KOPT-K1 (cell line): ENCODE data around the gene SPEG.

Source experiments
- H3K27ac ChIP-seq: fragments of 200-600 bp; sonication (generic); 2 replicates; pipeline ENCODE4 v1.5.1; 2016; ENCODE audit warnings: antibody characterized with exemption, mild to moderate bottlenecking, low read depth, low read length; ENCODE audit not compliant: poor library complexity, severe bottlenecking
- H3K36me3 ChIP-seq: fragments of 200-600 bp; sonication (generic); 2 replicates; pipeline ENCODE4 v1.5.1; 2017; ENCODE audit warnings: antibody characterized with exemption, mild to moderate bottlenecking, low read length, moderate library complexity; ENCODE audit not compliant: insufficient read depth
- H3K9me3 ChIP-seq: fragments of 200-600 bp; sonication (generic); 2 replicates; pipeline ENCODE4 v1.5.1; 2017; ENCODE audit warnings: antibody characterized with exemption, low read length, mild to moderate bottlenecking; ENCODE audit not compliant: insufficient read depth, poor library complexity, severe bottlenecking

Gene SPEG

DNA sequence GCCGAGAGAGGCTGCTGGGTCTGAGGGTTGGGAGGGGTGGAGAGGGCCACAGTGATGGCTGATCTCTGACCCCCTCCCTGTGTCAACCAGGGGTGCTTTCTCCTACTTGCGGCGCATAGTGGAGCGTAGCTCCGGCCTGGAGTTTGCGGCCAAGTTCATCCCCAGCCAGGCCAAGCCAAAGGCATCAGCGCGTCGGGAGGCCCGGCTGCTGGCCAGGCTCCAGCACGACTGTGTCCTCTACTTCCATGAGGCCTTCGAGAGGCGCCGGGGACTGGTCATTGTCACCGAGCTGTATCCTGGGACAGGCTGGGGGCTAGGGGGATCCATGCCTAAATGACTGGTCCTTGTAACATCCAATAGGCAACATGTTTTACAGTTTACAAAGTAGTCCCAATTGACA is 43.2 kb downstream of the SPEG start:
- Histone ChIP-seq H3K27ac (no peak overlapping the region), H3K9me3 (no peaks in the 10 kb centered on the region), H3K36me3 (no peaks in the 10 kb centered on the region)

DNA sequence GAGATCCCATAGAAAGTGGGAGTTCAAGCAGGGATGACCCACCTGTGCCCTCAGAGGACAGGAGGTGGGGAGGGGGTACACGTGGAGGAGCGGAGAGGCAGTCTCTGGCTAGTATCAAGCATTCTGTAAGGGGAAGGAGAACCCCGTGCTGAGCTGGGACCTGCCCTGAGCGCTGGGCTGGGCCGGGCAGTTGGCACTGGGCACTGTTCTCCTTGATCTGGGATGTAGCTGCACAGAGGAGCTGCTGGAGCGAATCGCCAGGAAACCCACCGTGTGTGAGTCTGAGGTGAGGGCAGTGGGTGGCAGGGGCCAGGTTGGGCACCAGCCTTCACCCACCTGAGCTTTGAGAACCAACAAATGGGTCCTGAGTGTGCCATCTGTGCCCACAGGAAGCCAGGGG is 44.3 kb downstream of the SPEG start:
- Histone ChIP-seq H3K36me3 (no peaks in the 10 kb centered on the region), H3K9me3 (no peaks in the 10 kb centered on the region), H3K27ac (no peak overlapping the region)

DNA sequence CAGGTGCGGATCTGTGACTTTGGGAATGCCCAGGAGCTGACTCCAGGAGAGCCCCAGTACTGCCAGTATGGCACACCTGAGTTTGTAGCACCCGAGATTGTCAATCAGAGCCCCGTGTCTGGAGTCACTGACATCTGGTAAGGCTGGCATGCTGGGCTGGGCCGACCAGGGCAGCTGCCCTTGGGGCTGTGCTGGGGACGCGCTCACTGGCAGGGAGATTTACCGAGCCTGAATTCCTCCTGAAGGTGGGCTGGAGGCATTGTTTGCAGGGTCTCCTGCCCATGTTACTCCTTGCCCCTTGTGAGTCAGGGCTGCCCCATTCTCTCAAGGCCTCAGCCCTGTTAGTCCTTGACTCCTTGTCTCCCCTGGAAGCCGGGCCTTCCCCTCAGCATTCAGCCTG is 45.4 kb downstream of the SPEG start:
- Histone ChIP-seq H3K36me3 (no peaks in the 10 kb centered on the region), H3K9me3 (no peaks in the 10 kb centered on the region), H3K27ac (no peak overlapping the region)

DNA sequence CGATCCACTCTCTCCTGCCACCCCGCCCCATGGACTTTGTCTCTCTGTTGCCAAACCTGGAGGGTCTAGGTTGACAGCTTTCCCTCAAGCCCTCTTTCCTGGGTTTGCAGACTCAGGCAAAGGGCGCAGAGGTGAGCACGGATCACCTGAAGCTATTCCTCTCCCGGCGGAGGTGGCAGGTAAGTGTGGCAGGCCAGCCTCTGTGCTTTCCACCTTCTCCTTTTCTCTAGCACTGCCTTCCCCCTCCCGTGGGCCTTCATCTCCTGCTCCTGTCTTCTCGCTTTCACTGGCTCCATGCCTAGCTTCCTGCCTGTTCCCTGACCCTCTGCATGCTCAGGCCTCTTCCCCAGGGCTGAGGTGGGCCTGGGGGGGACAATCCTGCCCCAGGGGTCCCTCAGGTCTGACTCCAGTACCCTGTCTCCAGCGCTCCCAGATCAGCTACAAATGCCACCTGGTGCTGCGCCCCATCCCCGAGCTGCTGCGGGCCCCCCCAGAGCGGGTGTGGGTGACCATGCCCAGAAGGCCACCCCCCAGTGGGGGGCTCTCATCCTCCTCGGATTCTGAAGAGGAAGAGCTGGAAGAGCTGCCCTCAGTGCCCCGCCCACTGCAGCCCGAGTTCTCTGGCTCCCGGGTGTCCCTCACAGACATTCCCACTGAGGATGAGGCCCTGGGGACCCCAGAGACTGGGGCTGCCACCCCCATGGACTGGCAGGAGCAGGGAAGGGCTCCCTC is 48.2 kb downstream of the SPEG start:
- no peaks in the 10 kb centered on the region for H3K9me3 ChIP-seq
- no peak overlapping the region for H3K27ac ChIP-seq
- H3K36me3 ChIP-seq, result no peaks in the 10 kb centered on the region

DNA sequence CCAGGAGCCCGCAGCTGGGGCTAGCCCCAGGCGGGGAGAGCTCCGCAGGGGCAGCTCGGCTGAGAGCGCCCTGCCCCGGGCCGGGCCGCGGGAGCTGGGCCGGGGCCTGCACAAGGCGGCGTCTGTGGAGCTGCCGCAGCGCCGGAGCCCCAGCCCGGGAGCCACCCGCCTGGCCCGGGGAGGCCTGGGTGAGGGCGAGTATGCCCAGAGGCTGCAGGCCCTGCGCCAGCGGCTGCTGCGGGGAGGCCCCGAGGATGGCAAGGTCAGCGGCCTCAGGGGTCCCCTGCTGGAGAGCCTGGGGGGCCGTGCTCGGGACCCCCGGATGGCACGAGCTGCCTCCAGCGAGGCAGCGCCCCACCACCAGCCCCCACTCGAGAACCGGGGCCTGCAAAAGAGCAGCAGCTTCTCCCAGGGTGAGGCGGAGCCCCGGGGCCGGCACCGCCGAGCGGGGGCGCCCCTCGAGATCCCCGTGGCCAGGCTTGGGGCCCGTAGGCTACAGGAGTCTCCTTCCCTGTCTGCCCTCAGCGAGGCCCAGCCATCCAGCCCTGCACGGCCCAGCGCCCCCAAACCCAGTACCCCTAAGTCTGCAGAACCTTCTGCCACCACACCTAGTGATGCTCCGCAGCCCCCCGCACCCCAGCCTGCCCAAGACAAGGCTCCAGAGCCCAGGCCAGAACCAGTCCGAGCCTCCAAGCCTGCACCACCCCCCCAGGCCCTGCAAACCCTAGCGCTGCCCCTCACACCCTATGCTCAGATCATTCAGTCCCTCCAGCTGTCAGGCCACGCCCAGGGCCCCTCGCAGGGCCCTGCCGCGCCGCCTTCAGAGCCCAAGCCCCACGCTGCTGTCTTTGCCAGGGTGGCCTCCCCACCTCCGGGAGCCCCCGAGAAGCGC is 49.1 kb downstream of the SPEG start:
- Histone ChIP-seq H3K9me3 (no peaks in the 10 kb centered on the region), H3K36me3 (no peaks in the 10 kb centered on the region), H3K27ac (no peak overlapping the region)

DNA sequence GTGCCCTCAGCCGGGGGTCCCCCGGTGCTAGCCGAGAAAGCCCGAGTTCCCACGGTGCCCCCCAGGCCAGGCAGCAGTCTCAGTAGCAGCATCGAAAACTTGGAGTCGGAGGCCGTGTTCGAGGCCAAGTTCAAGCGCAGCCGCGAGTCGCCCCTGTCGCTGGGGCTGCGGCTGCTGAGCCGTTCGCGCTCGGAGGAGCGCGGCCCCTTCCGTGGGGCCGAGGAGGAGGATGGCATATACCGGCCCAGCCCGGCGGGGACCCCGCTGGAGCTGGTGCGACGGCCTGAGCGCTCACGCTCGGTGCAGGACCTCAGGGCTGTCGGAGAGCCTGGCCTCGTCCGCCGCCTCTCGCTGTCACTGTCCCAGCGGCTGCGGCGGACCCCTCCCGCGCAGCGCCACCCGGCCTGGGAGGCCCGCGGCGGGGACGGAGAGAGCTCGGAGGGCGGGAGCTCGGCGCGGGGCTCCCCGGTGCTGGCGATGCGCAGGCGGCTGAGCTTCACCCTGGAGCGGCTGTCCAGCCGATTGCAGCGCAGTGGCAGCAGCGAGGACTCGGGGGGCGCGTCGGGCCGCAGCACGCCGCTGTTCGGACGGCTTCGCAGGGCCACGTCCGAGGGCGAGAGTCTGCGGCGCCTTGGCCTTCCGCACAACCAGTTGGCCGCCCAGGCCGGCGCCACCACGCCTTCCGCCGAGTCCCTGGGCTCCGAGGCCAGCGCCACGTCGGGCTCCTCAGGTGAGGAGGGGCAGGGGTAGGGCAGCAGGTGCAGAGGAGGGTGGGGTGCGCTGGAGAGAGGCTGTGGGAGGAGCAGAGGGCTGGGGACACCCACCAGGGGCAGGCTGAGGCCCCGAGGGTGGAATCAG is 49.9 kb downstream of the SPEG start:
- H3K9me3 ChIP-seq, result no peaks in the 10 kb centered on the region
- H3K27ac ChIP-seq, result no peak overlapping the region
- H3K36me3 ChIP-seq, result no peaks in the 10 kb centered on the region

DNA sequence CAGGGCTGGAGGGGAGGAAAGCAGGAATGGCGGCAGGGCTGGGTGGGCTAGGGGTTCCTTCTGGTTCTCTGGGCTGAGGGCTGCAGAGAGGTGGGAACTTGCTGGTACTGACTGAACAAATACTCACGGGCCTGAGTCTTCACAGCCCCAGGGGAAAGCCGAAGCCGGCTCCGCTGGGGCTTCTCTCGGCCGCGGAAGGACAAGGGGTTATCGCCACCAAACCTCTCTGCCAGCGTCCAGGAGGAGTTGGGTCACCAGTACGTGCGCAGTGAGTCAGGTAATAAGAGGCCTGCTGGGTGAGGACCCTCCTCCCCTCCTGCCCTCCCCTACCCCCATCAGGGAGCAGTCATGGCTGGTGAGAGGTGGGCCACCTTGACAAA is 50.5 kb downstream of the SPEG start:
- Histone ChIP-seq H3K27ac (no peak overlapping the region), H3K36me3 (no peaks in the 10 kb centered on the region), H3K9me3 (no peaks in the 10 kb centered on the region)

DNA sequence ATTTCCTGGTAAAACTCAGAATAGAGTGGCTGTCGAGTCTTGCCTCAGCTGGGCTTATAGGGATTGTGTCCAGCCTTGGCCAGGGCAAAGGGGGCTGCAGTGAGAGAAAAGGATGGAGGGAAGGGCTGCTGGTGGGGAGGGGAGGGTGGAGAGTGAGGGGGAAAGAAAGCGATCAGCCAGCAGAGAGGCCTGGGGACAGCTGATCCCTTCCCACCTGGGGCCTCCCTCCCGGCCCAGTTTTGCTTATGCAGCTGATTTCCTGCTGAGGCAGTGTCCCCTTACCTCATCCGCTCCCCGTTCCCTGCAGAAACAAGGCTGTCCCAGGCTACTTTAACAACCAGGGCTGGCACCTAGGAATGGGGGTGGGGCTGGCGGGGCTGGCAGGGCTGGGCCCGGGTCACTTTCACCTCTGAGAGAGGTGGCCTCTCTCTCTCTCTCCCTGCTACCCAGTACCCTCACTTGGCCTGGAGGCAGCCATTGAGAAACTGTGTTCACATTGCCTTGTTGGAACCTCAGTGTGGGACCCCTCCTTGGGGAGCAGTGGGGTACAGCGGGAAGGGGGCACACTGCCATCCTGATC is 51.8 kb downstream of the SPEG start:
- Histone ChIP-seq H3K9me3 (no peaks in the 10 kb centered on the region), H3K27ac (no peak overlapping the region), H3K36me3 (no peaks in the 10 kb centered on the region)

DNA sequence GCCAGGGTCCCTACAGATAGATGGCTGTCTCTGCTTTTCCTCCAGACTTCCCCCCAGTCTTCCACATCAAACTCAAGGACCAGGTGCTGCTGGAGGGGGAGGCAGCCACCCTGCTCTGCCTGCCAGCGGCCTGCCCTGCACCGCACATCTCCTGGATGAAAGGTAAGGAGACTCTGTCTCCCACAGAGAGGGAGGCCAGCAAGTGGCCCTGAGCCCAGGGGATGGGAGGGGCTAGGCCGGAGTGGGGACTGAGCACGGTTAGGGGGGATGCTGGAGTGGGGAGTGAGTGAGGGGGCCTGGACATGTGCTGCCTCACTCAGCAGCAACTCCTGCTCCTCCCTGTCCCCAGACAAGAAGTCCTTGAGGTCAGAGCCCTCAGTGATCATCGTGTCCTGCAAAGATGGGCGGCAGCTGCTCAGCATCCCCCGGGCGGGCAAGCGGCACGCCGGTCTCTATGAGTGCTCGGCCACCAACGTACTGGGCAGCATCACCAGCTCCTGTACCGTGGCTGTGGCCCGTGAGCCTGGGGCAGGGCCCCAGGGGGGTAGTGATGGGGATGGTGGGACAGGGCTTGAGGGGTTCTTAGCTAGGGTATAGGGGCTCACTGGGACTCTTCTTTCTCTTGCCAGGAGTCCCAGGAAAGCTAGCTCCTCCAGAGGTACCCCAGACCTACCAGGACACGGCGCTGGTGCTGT is 53.7 kb downstream of the SPEG start:
- Histone ChIP-seq H3K9me3 (no peaks in the 10 kb centered on the region), H3K27ac (no peak overlapping the region), H3K36me3 (no peaks in the 10 kb centered on the region)

DNA sequence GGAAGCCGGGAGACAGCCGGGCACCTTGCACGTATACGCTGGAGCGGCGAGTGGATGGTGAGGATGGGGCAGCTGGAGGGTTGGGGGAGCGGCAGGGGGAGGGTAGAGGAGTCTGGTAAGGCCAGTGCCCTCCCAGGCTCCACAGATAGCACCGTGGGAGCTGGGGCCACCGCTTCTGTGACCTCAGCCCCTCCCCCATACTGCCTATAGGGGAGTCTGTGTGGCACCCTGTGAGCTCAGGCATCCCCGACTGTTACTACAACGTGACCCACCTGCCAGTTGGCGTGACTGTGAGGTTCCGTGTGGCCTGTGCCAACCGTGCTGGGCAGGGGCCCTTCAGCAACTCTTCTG is 54.2 kb downstream of the SPEG start:
- no peaks in the 10 kb centered on the region for H3K36me3 ChIP-seq
- no peak overlapping the region for H3K27ac ChIP-seq
- H3K9me3 ChIP-seq, result no peaks in the 10 kb centered on the region

DNA sequence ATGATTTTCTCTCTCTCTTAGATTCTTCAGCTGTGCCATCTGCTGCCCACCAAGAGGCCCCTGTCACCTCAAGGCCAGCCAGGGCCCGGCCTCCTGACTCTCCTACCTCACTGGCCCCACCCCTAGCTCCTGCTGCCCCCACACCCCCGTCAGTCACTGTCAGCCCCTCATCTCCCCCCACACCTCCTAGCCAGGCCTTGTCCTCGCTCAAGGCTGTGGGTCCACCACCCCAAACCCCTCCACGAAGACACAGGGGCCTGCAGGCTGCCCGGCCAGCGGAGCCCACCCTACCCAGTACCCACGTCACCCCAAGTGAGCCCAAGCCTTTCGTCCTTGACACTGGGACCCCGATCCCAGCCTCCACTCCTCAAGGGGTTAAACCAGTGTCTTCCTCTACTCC is 54.7 kb downstream of the SPEG start:
- Histone ChIP-seq H3K9me3 (no peaks in the 10 kb centered on the region), H3K36me3 (no peaks in the 10 kb centered on the region), H3K27ac (no peak overlapping the region)

DNA sequence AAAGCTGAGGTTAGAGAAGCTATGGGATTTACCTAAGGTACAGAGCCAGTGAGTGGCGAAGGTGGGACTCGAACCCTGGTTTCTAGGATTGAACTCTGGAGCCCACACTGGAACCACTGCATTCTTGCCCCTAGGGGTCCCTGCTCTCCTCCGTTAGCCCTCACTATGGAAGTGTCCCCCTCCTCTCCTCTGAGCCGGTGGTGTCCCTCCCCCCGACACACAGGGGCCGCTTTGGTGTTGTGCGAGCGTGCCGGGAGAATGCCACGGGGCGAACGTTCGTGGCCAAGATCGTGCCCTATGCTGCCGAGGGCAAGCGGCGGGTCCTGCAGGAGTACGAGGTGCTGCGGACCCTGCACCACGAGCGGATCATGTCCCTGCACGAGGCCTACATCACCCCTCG is 55.5 kb downstream of the SPEG start:
- no peaks in the 10 kb centered on the region for H3K36me3 ChIP-seq
- H3K9me3 ChIP-seq, result no peaks in the 10 kb centered on the region
- no peak overlapping the region for H3K27ac ChIP-seq

DNA sequence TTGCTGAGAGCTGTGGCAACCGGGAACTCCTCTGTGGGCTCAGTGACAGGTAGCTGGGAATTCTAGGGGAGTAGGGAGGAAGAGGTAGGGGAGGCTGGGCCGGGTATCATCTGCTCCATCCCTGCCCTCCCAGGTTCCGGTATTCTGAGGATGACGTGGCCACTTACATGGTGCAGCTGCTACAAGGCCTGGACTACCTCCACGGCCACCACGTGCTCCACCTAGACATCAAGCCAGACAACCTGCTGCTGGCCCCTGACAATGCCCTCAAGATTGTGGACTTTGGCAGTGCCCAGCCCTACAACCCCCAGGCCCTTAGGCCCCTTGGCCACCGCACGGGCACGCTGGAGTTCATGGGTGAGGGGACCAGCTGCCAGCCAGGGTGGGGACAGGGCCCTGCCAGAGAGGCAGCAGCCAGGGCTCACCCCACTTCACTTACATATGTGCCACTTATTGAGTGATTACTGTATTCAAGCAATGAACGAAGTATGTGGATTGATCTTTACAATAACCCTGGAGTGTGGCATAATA is 56.0 kb downstream of the SPEG start:
- Histone ChIP-seq H3K27ac (no peak overlapping the region), H3K36me3 (no peaks in the 10 kb centered on the region), H3K9me3 (no peaks in the 10 kb centered on the region)

DNA sequence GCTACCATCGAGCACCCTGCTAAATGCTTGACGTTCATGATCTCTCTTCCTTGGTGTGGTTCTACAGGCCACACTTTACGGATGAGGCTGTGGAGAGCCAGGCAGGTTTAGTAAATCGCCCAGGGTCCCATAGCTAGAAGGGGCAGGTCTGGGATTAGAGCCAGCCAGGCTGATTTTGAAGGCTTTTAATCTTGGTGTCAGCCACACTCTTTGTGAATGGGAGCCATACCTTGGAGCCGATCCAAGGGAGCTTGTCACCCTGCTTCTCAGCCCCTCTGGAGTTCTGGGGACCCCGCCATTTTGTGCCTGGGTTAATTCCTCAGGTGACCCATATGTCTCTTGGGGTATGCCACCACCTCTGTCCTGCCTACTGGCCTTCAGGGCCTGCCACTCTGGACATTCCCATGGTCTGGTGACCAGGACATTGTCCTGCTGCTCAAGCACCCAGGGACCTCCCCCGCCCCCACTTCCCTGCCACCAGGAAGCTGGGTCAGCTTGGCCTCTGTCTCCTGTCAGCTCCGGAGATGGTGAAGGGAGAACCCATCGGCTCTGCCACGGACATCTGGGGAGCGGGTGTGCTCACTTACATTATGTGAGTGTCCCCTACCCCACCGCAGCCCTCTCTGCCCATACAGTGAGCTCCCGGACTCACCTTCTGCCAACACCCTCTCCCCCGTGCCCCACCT is 56.8 kb downstream of the SPEG start:
- Histone ChIP-seq H3K9me3 (no peaks in the 10 kb centered on the region), H3K36me3 (no peaks in the 10 kb centered on the region), H3K27ac (no peak overlapping the region)
